Loucy (cell line): ENCODE results near the gene SMURF2.

Experiments
- H2AFZ ChIP-seq: fragments of 200-600 bp; sonication (generic); 2 replicates; pipeline ENCODE4 v1.6.0; 2016; ENCODE audit warnings: antibody characterized with exemption, mild to moderate bottlenecking, low read length, moderate library complexity
- H3F3A ChIP-seq: fragments of 200-600 bp; 2 replicates; pipeline ENCODE4 v1.6.0; 2016; ENCODE audit warnings: antibody characterized with exemption, low read depth, mild to moderate bottlenecking
- H3K27me3 ChIP-seq: fragments of 200-600 bp; sonication (generic); 2 replicates; pipeline ENCODE4 v1.6.1; 2014; ENCODE audit warnings: low read length, mild to moderate bottlenecking; ENCODE audit not compliant: insufficient read depth, poor library complexity, severe bottlenecking
- H3K36me3 ChIP-seq: fragments of 200-600 bp; sonication (generic); 2 replicates; pipeline ENCODE4 v1.6.1; 2016; ENCODE audit warnings: low read length; ENCODE audit not compliant: insufficient read depth
- H3K4me1 ChIP-seq: fragments of 200-600 bp; sonication (generic); 2 replicates; pipeline ENCODE4 v1.5.1; 2014; ENCODE audit warnings: low read length, mild to moderate bottlenecking; ENCODE audit not compliant: insufficient read depth, poor library complexity, severe bottlenecking
- H3K4me2 ChIP-seq: fragments of 200-600 bp; sonication (generic); 2 replicates; pipeline ENCODE4 v1.6.0; 2014; ENCODE audit warnings: antibody characterized with exemption, low read length, low read depth, mild to moderate bottlenecking; ENCODE audit not compliant: poor library complexity, severe bottlenecking
- H3K4me3 ChIP-seq: fragments of 200-600 bp; sonication (generic); 2 replicates; pipeline ENCODE4 v1.5.1; 2014; ENCODE audit warnings: low read length, mild to moderate bottlenecking, mixed read lengths; ENCODE audit not compliant: poor library complexity, severe bottlenecking
- H3K79me2 ChIP-seq: fragments of 200-600 bp; sonication (generic); 2 replicates; pipeline ENCODE4 v1.6.1; 2014; ENCODE audit warnings: low read length; ENCODE audit not compliant: insufficient read depth
- H3K9ac ChIP-seq: fragments of 200-600 bp; sonication (generic); 2 replicates; pipeline ENCODE4 v1.6.0; 2014; ENCODE audit warnings: mild to moderate bottlenecking, low read depth, low read length, moderate library complexity; ENCODE audit not compliant: poor library complexity, severe bottlenecking
- H3K9me2 ChIP-seq: fragments of 200-600 bp; sonication (generic); replicated peaks from 2 replicates; pipeline ENCODE4 v1.6.1; 2016; ENCODE audit warnings: low read depth, low read length, mixed read lengths
- H3K9me3 ChIP-seq: fragments of 200-600 bp; sonication (generic); 2 replicates; pipeline ENCODE4 v1.6.1; 2014; ENCODE audit warnings: mild to moderate bottlenecking, antibody characterized with exemption, low read length, low read depth; ENCODE audit not compliant: insufficient read depth
- H4K20me1 ChIP-seq: fragments of 200-600 bp; sonication (generic); 2 replicates; pipeline ENCODE4 v1.6.0; 2014; ENCODE audit warnings: antibody characterized with exemption, low read length, mild to moderate bottlenecking; ENCODE audit not compliant: insufficient read depth, poor library complexity, severe bottlenecking
- EZH2phosphoT487 ChIP-seq: fragments of 200-600 bp; IDR thresholded peaks from 2 replicates; pipeline ENCODE4 v1.6.1; 2018; ENCODE audit warnings: antibody characterized with exemption, mild to moderate bottlenecking, moderate library complexity, borderline replicate concordance
- TF ChIP-seq, protein P1 (sequence below): fragments of 200-600 bp; sonication (generic); conservative IDR thresholded peaks from 2 replicates; pipeline ENCODE4 v1.5.1; 2014; ENCODE audit warnings: mild to moderate bottlenecking, antibody characterized with exemption, low read length

The SMURF2 gene

DNA sequence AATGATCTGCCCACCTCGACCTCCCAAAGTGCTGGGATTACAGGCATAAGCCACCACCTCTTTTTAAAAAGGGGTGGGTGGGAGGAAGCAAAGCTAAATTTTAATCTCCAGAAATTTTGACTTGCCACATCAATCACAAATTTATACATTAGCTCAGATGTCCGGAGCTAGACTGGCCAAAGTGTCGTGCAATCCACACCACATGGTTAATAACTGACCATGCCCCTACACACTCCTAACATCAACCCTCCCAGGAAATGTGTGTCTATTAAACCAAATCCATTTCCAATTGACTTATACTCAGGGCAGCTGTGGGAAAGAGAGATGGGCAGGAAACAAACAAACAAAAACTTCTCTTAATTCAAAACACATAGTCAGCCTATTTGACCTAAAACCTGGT is 29.9 kb downstream of the SMURF2 start:
- peaks cover 4% of the 10 kb centered on the region; the same call in 1 of the 2 replicates for H3F3A ChIP-seq
- peaks cover 26% of the 10 kb centered on the region for H3K4me1 ChIP-seq
- peaks cover 6% of the 10 kb centered on the region; the same call in 1 of the 2 replicates for H3K36me3 ChIP-seq
- H3K9me2 ChIP-seq, result no peaks in the 10 kb centered on the region
- no peak overlapping the region for H3K4me3 ChIP-seq
- TF ChIP-seq, protein P1, sequence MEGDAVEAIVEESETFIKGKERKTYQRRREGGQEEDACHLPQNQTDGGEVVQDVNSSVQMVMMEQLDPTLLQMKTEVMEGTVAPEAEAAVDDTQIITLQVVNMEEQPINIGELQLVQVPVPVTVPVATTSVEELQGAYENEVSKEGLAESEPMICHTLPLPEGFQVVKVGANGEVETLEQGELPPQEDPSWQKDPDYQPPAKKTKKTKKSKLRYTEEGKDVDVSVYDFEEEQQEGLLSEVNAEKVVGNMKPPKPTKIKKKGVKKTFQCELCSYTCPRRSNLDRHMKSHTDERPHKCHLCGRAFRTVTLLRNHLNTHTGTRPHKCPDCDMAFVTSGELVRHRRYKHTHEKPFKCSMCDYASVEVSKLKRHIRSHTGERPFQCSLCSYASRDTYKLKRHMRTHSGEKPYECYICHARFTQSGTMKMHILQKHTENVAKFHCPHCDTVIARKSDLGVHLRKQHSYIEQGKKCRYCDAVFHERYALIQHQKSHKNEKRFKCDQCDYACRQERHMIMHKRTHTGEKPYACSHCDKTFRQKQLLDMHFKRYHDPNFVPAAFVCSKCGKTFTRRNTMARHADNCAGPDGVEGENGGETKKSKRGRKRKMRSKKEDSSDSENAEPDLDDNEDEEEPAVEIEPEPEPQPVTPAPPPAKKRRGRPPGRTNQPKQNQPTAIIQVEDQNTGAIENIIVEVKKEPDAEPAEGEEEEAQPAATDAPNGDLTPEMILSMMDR, result no peak
- TF ChIP-seq EZH2phosphoT487, result no peak
- peaks cover 85% of the 10 kb centered on the region for H4K20me1 ChIP-seq
- peaks cover 100% of the 10 kb centered on the region for H3K79me2 ChIP-seq
- no peaks in the 10 kb centered on the region for H3K27me3 ChIP-seq
- no peaks in the 10 kb centered on the region for H3K9me3 ChIP-seq
- no peak overlapping the region for H3K9ac ChIP-seq
- H2AFZ ChIP-seq, result no peak overlapping the region
- H3K4me2 ChIP-seq, result no peak overlapping the region

DNA sequence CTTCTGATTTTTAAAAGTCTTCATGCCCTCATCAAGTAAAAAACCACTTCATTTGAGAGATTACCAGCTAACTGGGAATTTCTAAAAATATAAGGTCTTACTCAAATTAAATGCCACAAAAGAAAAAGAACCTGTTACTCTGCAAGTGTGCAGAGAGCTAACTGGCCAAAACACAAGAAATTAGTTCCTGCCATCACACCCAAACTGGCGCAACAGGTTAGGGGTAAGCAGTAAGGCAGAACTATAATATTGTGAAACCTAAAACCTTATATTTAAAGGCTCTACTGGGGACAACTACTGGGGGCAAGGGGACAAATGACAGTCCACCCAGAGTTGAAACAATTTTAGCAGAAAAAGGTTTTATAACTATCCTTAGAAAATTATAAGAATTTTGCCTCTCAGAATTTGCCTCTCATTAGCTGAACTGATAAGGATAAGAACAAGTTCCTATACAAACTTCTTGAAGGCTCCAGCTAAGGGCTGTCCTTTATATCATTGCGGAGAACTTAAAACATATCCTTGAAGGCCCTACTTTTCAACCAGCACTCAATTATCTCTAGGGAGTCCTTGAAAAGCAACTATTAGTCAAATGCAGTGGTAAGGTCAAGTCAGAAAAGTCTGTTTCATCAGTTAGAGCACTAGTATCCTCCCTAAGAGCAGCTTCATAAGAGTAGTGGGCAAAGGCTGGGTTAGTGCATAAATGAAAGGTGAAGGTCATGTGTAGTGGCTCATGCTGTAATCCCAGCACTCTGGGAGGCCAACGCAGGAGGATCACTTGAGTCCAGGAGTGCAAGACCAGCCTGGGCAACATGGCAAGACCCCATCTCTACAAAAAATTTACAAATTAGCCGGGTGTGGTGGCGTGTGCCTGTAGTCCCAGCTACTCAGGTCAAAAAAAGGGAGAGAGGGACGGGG is 31.5 kb downstream of the SMURF2 start:
- Histone ChIP-seq H3K4me2 (no peak overlapping the region), H3K9me3 (no peaks in the 10 kb centered on the region), H3K4me1 (peaks cover 19% of the 10 kb centered on the region), H3F3A (peaks cover 4% of the 10 kb centered on the region; the same call in 1 of the 2 replicates), H3K79me2 (peaks cover 100% of the 10 kb centered on the region), H3K27me3 (no peaks in the 10 kb centered on the region), H4K20me1 (peaks cover 81% of the 10 kb centered on the region), H3K4me3 (no peak overlapping the region), H2AFZ (no peak overlapping the region), H3K9me2 (no peaks in the 10 kb centered on the region), H3K36me3 (peaks cover 9% of the 10 kb centered on the region; the same call in 1 of the 2 replicates), H3K9ac (no peak overlapping the region)
- no peak for TF ChIP-seq EZH2phosphoT487
- TF ChIP-seq, protein P1, result no peak

DNA sequence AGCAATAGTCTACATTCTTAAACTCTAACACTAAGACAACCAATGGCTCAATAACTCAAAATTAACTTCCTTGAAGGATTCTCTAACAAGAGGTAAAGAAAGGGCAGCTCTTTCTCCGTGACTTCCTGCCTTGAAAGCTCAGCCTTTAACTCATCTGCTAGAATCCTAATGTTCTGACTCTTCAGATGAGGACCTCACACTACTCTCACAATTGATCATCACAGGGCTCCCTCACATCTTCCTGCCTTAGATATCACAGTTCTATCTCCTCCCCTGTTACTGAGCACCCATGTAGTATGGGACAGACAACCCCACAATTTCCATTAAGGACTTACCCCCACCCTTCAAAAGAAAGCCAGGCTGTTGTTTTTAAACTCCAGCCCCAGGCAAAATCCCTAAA is 33.5 kb downstream of the SMURF2 start:
- Histone ChIP-seq H3K4me1 (peaks cover 12% of the 10 kb centered on the region), H3K4me3 (no peak overlapping the region), H3K27me3 (no peaks in the 10 kb centered on the region), H3K9me2 (no peaks in the 10 kb centered on the region), H2AFZ (no peak overlapping the region), H3K9ac (no peak overlapping the region), H3K4me2 (no peak overlapping the region), H3K9me3 (no peaks in the 10 kb centered on the region), H3K36me3 (peaks cover 14% of the 10 kb centered on the region; the same call in 1 of the 2 replicates), H4K20me1 (peaks cover 82% of the 10 kb centered on the region), H3K79me2 (peaks cover 99% of the 10 kb centered on the region), H3F3A (no peaks in the 10 kb centered on the region)
- no peak for TF ChIP-seq EZH2phosphoT487
- TF ChIP-seq, protein P1, result no peak
